Lung (tissue), 12 donors: ENCODE measurements around the gene STX1B. TPM values are rescaled to one million over a fixed set of nuclear protein-coding genes. Genes with fewer than 3 reads are reported as not detected.

ENCODE experiments used
- ATAC-seq: fragments of 200-7000 bp; cut with Tn5 transposase; one replicate; pipeline ENCODE4 v1.9.1; 2020; ENCODE audit warnings: moderate number of reproducible peaks; ENCODE audit not compliant: insufficient read depth, low FRiP score
- DNase-seq, 3 donors: peaks; one replicate each; pipeline ENCODE4 v3.0.0-alpha.2; 2013 to 2017
- H3K27ac ChIP-seq, 2 donors: one replicate each; pipeline ENCODE4 v1.5.1; 2013; ENCODE audit warnings: mild to moderate bottlenecking in 2 of 2, moderate library complexity in 2 of 2, control low read depth in 1 of 2, inconsistent platforms in 1 of 2, low read depth in 1 of 2, low read length in 1 of 2
- H3K27me3 ChIP-seq, 3 donors: one replicate each; pipeline ENCODE4 v1.5.1; 2013; ENCODE audit warnings: low read length in 2 of 3; ENCODE audit not compliant: control insufficient read depth in 3 of 3, insufficient read depth in 3 of 3
- H3K36me3 ChIP-seq, 4 donors: one replicate each; pipeline ENCODE4 v1.5.1; 2013; ENCODE audit warnings: low read length in 4 of 4, mild to moderate bottlenecking in 1 of 4, moderate library complexity in 1 of 4; ENCODE audit not compliant: control insufficient read depth in 4 of 4, insufficient read depth in 4 of 4
- H3K4me1 ChIP-seq, 5 donors: one replicate each; pipeline ENCODE4 v1.5.1; 2013; ENCODE audit warnings: low read length in 5 of 5, mild to moderate bottlenecking in 2 of 5, moderate library complexity in 1 of 5; ENCODE audit not compliant: control insufficient read depth in 5 of 5, insufficient read depth in 5 of 5
- H3K4me3 ChIP-seq: one replicate; pipeline ENCODE4 v1.5.1; 2013; ENCODE audit warnings: mild to moderate bottlenecking, control low read depth, moderate library complexity
- H3K9ac ChIP-seq, 2 donors: one replicate each; pipeline ENCODE4 v1.5.1; 2013; ENCODE audit warnings: low read length in 2 of 2, control low read depth in 1 of 2; ENCODE audit not compliant: insufficient read depth in 1 of 2
- H3K9me3 ChIP-seq, 4 donors: one replicate each; pipeline ENCODE4 v1.5.1; 2013; ENCODE audit warnings: low read length in 3 of 4, mild to moderate bottlenecking in 1 of 4, moderate library complexity in 1 of 4; ENCODE audit not compliant: control insufficient read depth in 4 of 4, insufficient read depth in 3 of 4
- WGBS, 2 donors: extraction: QIAGEN DNeasy Blood & Tissue Kit; methylation state at CpG; one replicate each; pipeline ENCODE4 v1.1.7; 2013; 5-methylcytosine and 5-hydroxymethylcytosine counted together
- polyA plus RNA-seq, 2 donors: library from polyadenylated mRNA; stranded (reverse); fragments of 200-250 nt; gene quantifications; one replicate each; pipeline ENCODE4 v1.2.1, GENCODE V29; 2013
- total RNA-seq, 2 donors: library from RNA; depleted of rRNA in 1 of 2; stranded (reverse); fragments of >200 nt in 1 of 2; gene quantifications; one replicate each; pipeline ENCODE4 v1.2.1, GENCODE V29; 2014 to 2021
- TF ChIP-seq, protein P1 (sequence below): IDR thresholded peaks from 2 replicates; pipeline ENCODE4 v1.5.1; 2012; ENCODE audit warnings: mild to moderate bottlenecking; ENCODE audit errors: control extremely low read depth, extremely low read depth
- donor health status: control.
- donor health status: control.
- donor health status: Bipolar disorder and iron deficiency.
- donor health status: healthy.
- donor health status: DM: yes; HTN: yes; CAD: no.

The STX1B gene
- total and polyA plus RNA-seq, 4 donors: 0.17 to 0.64 (median 0.41) TPM

DNA sequence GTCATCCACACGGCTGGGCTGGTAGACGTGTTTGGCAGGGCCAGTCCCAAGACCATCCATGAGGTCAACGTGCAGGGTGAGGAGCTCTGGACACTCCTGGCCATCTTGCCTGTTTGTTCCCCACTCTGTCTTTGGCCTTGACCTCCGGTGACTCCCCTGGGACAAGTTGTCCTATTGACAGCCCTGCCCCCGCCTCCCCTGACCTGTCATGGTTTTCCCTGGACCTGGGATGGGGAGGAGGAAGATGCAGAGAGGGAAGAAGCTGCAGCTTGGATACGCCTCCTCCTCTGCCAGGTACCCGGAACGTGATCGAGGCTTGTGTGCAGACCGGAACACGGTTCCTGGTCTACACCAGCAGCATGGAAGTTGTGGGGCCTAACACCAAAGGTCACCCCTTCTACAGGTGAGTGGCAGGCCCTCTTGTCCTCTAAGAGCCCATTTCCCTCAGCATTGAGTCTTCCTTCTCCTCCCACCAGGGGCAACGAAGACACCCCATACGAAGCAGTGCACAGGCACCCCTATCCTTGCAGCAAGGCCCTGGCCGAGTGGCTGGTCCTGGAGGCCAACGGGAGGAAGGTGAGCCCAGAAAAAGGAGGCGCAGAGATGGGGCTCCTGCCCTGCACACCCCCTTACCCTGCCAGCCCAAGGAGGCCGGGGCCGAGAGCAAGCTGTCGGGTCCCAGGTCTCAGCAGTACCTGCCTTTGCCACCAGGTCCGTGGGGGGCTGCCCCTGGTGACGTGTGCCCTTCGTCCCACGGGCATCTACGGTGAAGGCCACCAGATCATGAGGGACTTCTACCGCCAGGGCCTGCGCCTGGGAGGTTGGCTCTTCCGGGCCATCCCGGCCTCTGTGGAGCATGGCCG is 24.1 kb downstream of the STX1B start:
- H3K4me1 ChIP-seq: peaks cover 0 to 8% (median 0%) of the 10 kb centered on the region in 5 donors
- no peaks in the 10 kb centered on the region for H3K9me3 ChIP-seq
- no peak for DNase-seq
- TF ChIP-seq, protein P1, sequence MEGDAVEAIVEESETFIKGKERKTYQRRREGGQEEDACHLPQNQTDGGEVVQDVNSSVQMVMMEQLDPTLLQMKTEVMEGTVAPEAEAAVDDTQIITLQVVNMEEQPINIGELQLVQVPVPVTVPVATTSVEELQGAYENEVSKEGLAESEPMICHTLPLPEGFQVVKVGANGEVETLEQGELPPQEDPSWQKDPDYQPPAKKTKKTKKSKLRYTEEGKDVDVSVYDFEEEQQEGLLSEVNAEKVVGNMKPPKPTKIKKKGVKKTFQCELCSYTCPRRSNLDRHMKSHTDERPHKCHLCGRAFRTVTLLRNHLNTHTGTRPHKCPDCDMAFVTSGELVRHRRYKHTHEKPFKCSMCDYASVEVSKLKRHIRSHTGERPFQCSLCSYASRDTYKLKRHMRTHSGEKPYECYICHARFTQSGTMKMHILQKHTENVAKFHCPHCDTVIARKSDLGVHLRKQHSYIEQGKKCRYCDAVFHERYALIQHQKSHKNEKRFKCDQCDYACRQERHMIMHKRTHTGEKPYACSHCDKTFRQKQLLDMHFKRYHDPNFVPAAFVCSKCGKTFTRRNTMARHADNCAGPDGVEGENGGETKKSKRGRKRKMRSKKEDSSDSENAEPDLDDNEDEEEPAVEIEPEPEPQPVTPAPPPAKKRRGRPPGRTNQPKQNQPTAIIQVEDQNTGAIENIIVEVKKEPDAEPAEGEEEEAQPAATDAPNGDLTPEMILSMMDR: no peak
- no peaks in the 10 kb centered on the region for H3K27me3 ChIP-seq
- no peak for ATAC-seq
- no peak overlapping the region for H3K9ac ChIP-seq
- H3K27ac ChIP-seq: no peak overlapping the region
- WGBS, 2 donors: 95% methylated on average over 29 of the region's 29 CpGs
- no peak overlapping the region for H3K4me3 ChIP-seq
- H3K36me3 ChIP-seq: peaks cover 0 to 24% (median 11%) of the 10 kb centered on the region in 4 donors

DNA sequence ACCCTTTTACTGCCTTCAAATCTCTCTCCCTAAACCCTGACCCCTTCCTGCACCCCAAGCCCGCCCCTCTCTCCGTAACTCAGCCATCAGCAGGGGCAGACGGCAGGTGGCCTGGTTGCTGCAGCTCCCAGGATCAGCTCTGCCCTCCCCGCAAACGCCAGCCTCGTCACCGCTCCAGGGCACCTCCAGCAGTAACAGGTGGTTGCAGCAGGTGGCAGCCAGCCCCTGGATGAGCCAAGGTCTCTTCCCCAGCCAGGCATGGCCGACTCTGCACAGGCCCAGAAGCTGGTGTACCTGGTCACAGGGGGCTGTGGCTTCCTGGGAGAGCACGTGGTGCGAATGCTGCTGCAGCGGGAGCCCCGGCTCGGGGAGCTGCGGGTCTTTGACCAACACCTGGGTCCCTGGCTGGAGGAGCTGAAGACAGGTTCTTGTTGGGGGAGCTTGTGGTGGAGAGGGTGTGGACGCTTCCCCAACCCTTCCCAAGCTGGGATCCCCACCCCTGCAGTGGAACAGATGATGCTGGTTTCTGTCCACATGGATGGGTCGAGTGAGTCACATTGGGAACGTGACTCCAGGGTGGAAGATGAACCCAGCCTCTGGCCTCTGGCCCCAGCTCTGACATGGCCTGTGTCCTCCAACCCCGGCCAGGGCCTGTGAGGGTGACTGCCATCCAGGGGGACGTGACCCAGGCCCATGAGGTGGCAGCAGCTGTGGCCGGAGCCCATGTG is 24.9 kb downstream of the STX1B start:
- H3K27me3 ChIP-seq: no peaks in the 10 kb centered on the region
- peaks cover 0 to 30% (median 15%) of the 10 kb centered on the region in 4 donors for H3K36me3 ChIP-seq
- ATAC-seq (peak; percentile 14), DNase-seq (peak; percentile 32 to 53 (median 48))
- TF ChIP-seq, protein P1: no peak
- peak overlapping the region; percentile 36 for H3K4me3 ChIP-seq
- no peaks in the 10 kb centered on the region for H3K9me3 ChIP-seq
- WGBS, 2 donors: 76 to 80% methylated on average over 19 to 20 of the region's 20 CpGs
- H3K27ac ChIP-seq: peak overlapping the region in 1 of 2 donors; percentile 18
- H3K4me1 ChIP-seq: peaks cover 0 to 8% (median 0%) of the 10 kb centered on the region in 5 donors
- H3K9ac ChIP-seq: no peak overlapping the region

DNA sequence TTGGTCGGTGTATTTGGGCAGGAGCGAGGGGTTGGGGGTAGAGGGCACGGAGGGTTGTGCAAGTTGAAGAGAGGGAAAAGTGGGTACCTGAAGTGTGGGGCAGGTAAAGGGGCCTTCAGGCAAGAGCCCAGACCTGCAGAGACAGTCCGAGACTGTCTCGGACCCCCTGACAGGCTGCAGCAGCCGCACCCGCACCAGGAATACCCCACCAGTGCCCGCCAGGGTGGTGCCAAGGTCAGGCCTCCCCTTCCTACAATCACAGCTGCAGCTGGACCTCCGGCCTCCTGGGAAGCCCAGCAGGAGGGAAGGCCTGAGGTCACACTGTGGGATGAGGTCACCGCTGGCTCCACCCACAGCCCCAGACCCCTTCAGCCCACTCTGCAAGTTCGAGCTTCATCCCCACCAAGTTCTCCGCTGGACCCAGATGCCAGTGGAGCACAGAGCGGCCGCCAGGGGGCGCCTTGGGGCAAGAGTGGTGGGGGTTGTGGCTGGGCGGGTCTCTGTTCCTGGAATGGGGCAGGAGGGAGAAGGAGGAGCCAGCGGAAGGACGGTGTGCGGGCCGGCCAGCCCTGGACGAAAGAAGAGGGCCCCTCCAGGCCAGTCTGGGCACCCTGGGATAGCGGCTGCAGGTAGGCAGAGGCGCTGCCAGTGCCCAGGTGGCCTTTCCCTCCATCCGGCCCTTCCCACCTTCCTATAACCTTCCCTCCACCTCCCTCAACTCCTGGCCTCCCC is 25.6 kb downstream of the STX1B start, which contains the start of gene HSD3B7:
Gene HSD3B7 (plus strand): TSS at position 539 of the 732 bp plus-strand sequence. CDS start 452 bp downstream, outside the sequence.
- H3K27me3 ChIP-seq: no peaks in the 10 kb centered on the region
- ATAC-seq (peak; percentile 91), DNase-seq (peak; percentile 79 to 88 (median 81))
- WGBS, 2 donors: 34 to 46% methylated on average over 16 to 24 of the region's 24 CpGs
- H3K36me3 ChIP-seq: peaks cover 0 to 37% (median 18%) of the 10 kb centered on the region in 4 donors
- no peaks in the 10 kb centered on the region for H3K9me3 ChIP-seq
- TF ChIP-seq, protein P1: peak; percentile 83
- H3K27ac ChIP-seq: peak within 1 kb of the TSS in 1 of 2 donors; percentile 18
- H3K4me3 ChIP-seq: peak within 1 kb of the TSS; percentile 36
- H3K9ac ChIP-seq: no peak within 1 kb of the TSS
- H3K4me1 ChIP-seq: peaks cover 0 to 8% (median 0%) of the 10 kb centered on the region in 5 donors
